GM12878 (cell line): ENCODE results near the gene DIO1. TPM values are rescaled to one million over a fixed set of nuclear protein-coding genes. Genes with fewer than 3 reads are reported as not detected.

ENCODE experiments used
- ATAC-seq: fragments of 200-7000 bp; cut with Tn5 transposase; 3 replicates; pipeline ENCODE4 v1.9.1; 2020; ENCODE audit warnings: mild to moderate bottlenecking, moderate library complexity
- BruUV-seq: library from RNA; stranded (reverse); fragments of 400-500 nt; replicated peaks from 2 replicates; lab custom pipeline; 2021; lab: Mats Ljungman, UMichigan
- CTCF ChIA-PET: fragments of 300-600 bp; sonication (Branson Sonifier 250); formaldehyde crosslinking; extraction: SDS; loops from one replicate; lab custom pipeline; 2021; ENCODE audit warnings: inconsistent platforms; lab: Yijun Ruan, JAX
- POLR2A ChIA-PET: fragments of 350-600 bp; formaldehyde crosslinking; extraction: SDS; loops from one replicate; lab custom pipeline; 2021; ENCODE audit warnings: inconsistent platforms; lab: Charles Lee
- RAD21 ChIA-PET: fragments of 300-600 bp; sonication (Branson Sonifier 250); formaldehyde crosslinking; loops from one replicate; lab custom pipeline; 2023; ENCODE audit warnings: antibody characterized with exemption; ENCODE audit not compliant: unreplicated experiment; lab: Charles Lee
- SMC1A ChIA-PET: fragments of 300-600 bp; sonication (Branson Sonifier 250); formaldehyde crosslinking; loops from one replicate; lab custom pipeline; 2023; ENCODE audit not compliant: unreplicated experiment, uncharacterized antibody; lab: Charles Lee
- DNase-seq: peaks from one replicate; pipeline ENCODE4 v3.0.0-alpha.2; 2011; ENCODE audit warnings: low read depth, low spot score
- FAIRE-seq: peaks from 3 replicates; lab custom pipeline; 2011; peaks lifted over from hg19 to GRCh38; lab: Jason Lieb, UNC
- H2AFZ ChIP-seq: 2 replicates; pipeline ENCODE4 v1.6.0; 2011; ENCODE audit warnings: low read depth, low read length, control low read depth; ENCODE audit not compliant: control insufficient read depth
- H3K27ac ChIP-seq: 2 replicates; pipeline ENCODE4 v1.5.1; 2011; ENCODE audit warnings: control low read depth; ENCODE audit not compliant: control insufficient read depth, insufficient read depth
- H3K27me3 ChIP-seq, 2 experiments: replicated peaks in 1 of 2; 2 replicates each; pipeline versions ENCODE4 v1.6.0 to v1.6.1; 2011; ENCODE audit warnings: low read length in 1 of 2; ENCODE audit not compliant: control insufficient read depth in 2 of 2, insufficient read depth in 2 of 2
- H3K36me3 ChIP-seq, 2 experiments: 2 replicates each; pipeline ENCODE4 v1.5.1; 2011; ENCODE audit warnings: low read length in 1 of 2; ENCODE audit not compliant: control insufficient read depth in 2 of 2, insufficient read depth in 2 of 2
- H3K4me1 ChIP-seq: 2 replicates; pipeline ENCODE4 v1.6.1; 2011; ENCODE audit warnings: mild to moderate bottlenecking, low read length, moderate library complexity, mixed read lengths; ENCODE audit not compliant: control insufficient read depth, insufficient read depth
- H3K4me2 ChIP-seq: 2 replicates; pipeline ENCODE4 v1.6.0; 2011; ENCODE audit warnings: control low read depth; ENCODE audit not compliant: control insufficient read depth, insufficient read depth
- H3K4me3 ChIP-seq: fragments of 200-600 bp; sonication (generic); 2 replicates; pipeline ENCODE4 v1.5.1; 2016
- H3K79me2 ChIP-seq: 2 replicates; pipeline ENCODE4 v1.6.0; 2011; ENCODE audit warnings: low read length; ENCODE audit not compliant: control insufficient read depth, insufficient read depth
- H3K9ac ChIP-seq: 2 replicates; pipeline ENCODE4 v1.8.0; 2011; ENCODE audit warnings: low read length, control low read depth, mixed read lengths; ENCODE audit not compliant: control insufficient read depth, insufficient read depth
- H3K9me3 ChIP-seq: replicated peaks from 3 replicates; pipeline ENCODE4 v1.5.1; 2011; ENCODE audit warnings: mild to moderate bottlenecking, low read length; ENCODE audit not compliant: control insufficient read depth, insufficient read depth
- H4K20me1 ChIP-seq: 2 replicates; pipeline ENCODE4 v1.6.0; 2011; ENCODE audit not compliant: control insufficient read depth, insufficient read depth
- ATF7 ChIP-seq: fragments of 450-650 bp; IDR thresholded peaks from 2 replicates; pipeline ENCODE4 v1.6.1; 2016; ENCODE audit warnings: low read depth, mild to moderate bottlenecking
- CBX5 ChIP-seq: sonication (generic); IDR thresholded peaks from 2 replicates; pipeline ENCODE4 v1.6.1; 2016; ENCODE audit warnings: low read depth, moderate library complexity, mild to moderate bottlenecking, inconsistent platforms
- E2F4 ChIP-seq: IDR thresholded peaks from 2 replicates; pipeline ENCODE4 v1.6.1; 2012; ENCODE audit warnings: low read depth, low read length, improper control_type of control experiment
- EP300 ChIP-seq, 2 experiments: fragments of 150-350 bp in 1 of 2; IDR thresholded peaks; 2 replicates each; pipeline ENCODE4 v1.6.1; 2011 to 2012; ENCODE audit warnings: low read depth in 2 of 2, low read length in 2 of 2, borderline replicate concordance in 1 of 2, improper control_type of control experiment in 1 of 2, inconsistent platforms in 1 of 2; ENCODE audit not compliant: control insufficient read depth in 1 of 2
- NBN ChIP-seq: fragments of 450-650 bp; IDR thresholded peaks from 2 replicates; pipeline ENCODE4 v1.6.1; 2016
- NFYA ChIP-seq: IDR thresholded peaks from 2 replicates; pipeline ENCODE4 v1.6.1; 2011; ENCODE audit warnings: low read depth, mild to moderate bottlenecking, low read length, improper control_type of control experiment, borderline replicate concordance
- NFYB ChIP-seq: IDR thresholded peaks from 2 replicates; pipeline ENCODE4 v1.6.1; 2011; ENCODE audit warnings: low read depth, mild to moderate bottlenecking, low read length, improper control_type of control experiment, moderate library complexity; ENCODE audit not compliant: insufficient read depth
- NR2F1 ChIP-seq: fragments of 450-650 bp; conservative IDR thresholded peaks from 2 replicates; pipeline ENCODE4 v1.6.1; 2017; ENCODE audit warnings: mild to moderate bottlenecking
- NRF1 ChIP-seq: conservative IDR thresholded peaks from 2 replicates; pipeline ENCODE4 v1.6.1; 2011; ENCODE audit warnings: mild to moderate bottlenecking, low read depth, low read length, improper control_type of control experiment
- PBX3 ChIP-seq: IDR thresholded peaks from 2 replicates; pipeline ENCODE4 v1.6.1; 2011; ENCODE audit warnings: mild to moderate bottlenecking, low read depth, low read length, moderate library complexity; ENCODE audit not compliant: insufficient replicate concordance
- RBBP5 ChIP-seq: fragments of 200-600 bp; sonication (generic); conservative IDR thresholded peaks from 2 replicates; pipeline ENCODE4 v1.6.1; 2016
- SUZ12 ChIP-seq: fragments of 200-600 bp; sonication (generic); IDR thresholded peaks from one replicate; pipeline ENCODE4 v1.6.1; 2018; ENCODE audit warnings: antibody characterized with exemption, mild to moderate bottlenecking; ENCODE audit not compliant: unreplicated experiment
- YBX1 ChIP-seq: fragments of 450-650 bp; IDR thresholded peaks from 2 replicates; pipeline ENCODE4 v1.6.1; 2016; ENCODE audit warnings: antibody characterized with exemption
- ZNF207 ChIP-seq: fragments of 450-650 bp; IDR thresholded peaks from 2 replicates; pipeline ENCODE4 v1.6.1; 2014; ENCODE audit warnings: antibody characterized with exemption, mild to moderate bottlenecking, borderline replicate concordance
- WGBS: methylation state at CpG from one replicate; pipeline ENCODE4 v1.1.6; 2016; ENCODE audit warnings: low lambda C conversion rate; ENCODE audit not compliant: insufficient replicate concordance, insufficient coverage; ENCODE audit errors: missing lambda C conversion rate; 5-methylcytosine and 5-hydroxymethylcytosine counted together
- in situ Hi-C: fragments of 300-500 bp; cut with MboI; formaldehyde crosslinking; loops from 9 replicates; pipeline ENCODE4 v1.14.3; 2018; ENCODE audit warnings: mixed read lengths
- intact Hi-C: fragments of 100-400 bp; cut with micrococcal nuclease; formaldehyde crosslinking; loops from one replicate; pipeline ENCODE4 v1.14.2; 2022; ENCODE audit not compliant: unreplicated experiment
- polyA plus RNA-seq, 11 experiments: library from polyadenylated mRNA; depleted of rRNA in 4 of 11; unstranded in 6 of 11; stranded (reverse) in 5 of 11; fragments of >200 nt; fragmentation: Nextera tagmentation in 4 of 11; fragmentation: Illumina TruSeq in 1 of 11; extraction: Ambion mirVana in 4 of 11; extraction: Trizol in 1 of 11; gene quantifications; 1 replicate in 1 of 11; 2 replicates in 10 of 11; pipeline versions ENCODE4 v1.2.1 to v1.2.3, GENCODE V29; 2011 to 2016; ENCODE audit warnings: inconsistent platforms in 2 of 11, missing spikeins in 2 of 11, low read depth in 1 of 11
- total RNA-seq, 4 experiments: library from RNA; depleted of rRNA in 3 of 4; stranded (reverse); fragments of >200 nt in 3 of 4; fragmentation: Illumina TruSeq in 1 of 4; extraction: Trizol in 1 of 4; gene quantifications; 2 replicates each; pipeline versions ENCODE4 v1.2.1 to v1.2.3, GENCODE V29; 2013 to 2021
- TF ChIP-seq, protein P1 (sequence below): fragments of 450-650 bp; formaldehyde crosslinking; IDR thresholded peaks from 2 replicates; pipeline ENCODE4 v1.5.0; 2022; ENCODE audit warnings: mild to moderate bottlenecking, missing genetic modification characterization

The DIO1 gene
- total and polyA plus RNA-seq, 10 of the 15 experiments (the other 5 are each of a cell fraction or from before 2014, with no cell fraction given): 0.11 to 0.26 (median 0.12) TPM; not detected in 6

GRCh38 chr1:53931523-53931922, 37.5 kb downstream of the DIO1 start (continued):
- TF ChIP-seq PBX3: no peak
- TF ChIP-seq, all 136 proteins: peak for 0

GRCh38 chr1:53934170-53934765, 40.3 kb downstream of the DIO1 start:
- Histone ChIP-seq H4K20me1 (no peaks in the 10 kb centered on the region), H3K27ac (no peak overlapping the region), H3K79me2 (no peaks in the 10 kb centered on the region), H3K9me3 (peaks cover 12% of the 10 kb centered on the region), H3K27me3 (no peaks in the 10 kb centered on the region), H2AFZ (no peak overlapping the region), H3K4me3 (no peak overlapping the region), H3K4me2 (no peak overlapping the region), H3K4me1 (no peaks in the 10 kb centered on the region), H3K9ac (no peak overlapping the region), H3K36me3 (peaks cover 0 to 13% of the 10 kb centered on the region in 2 experiments; a peak in 1 of 4 replicates)
- in situ Hi-C loops: no loop called here
- no peak for TF ChIP-seq NFYB
- no peak for TF ChIP-seq ATF7
- no peak for TF ChIP-seq YBX1
- no peak for TF ChIP-seq RBBP5
- no peak for TF ChIP-seq E2F4
- no peak for TF ChIP-seq ZNF207
- 0 out of 2 replicates have a peak, but pooled peaks have one; percentile 21 for TF ChIP-seq NBN
- TF ChIP-seq NR2F1: no peak
- no peak for TF ChIP-seq EP300 (IDR thresholded peaks at IDR 0.05; ENCODE audit: borderline replicate concordance in 1 of 2, control insufficient read depth in 1 of 2, low read depth in 2 of 2, low read length in 2 of 2)
- TF ChIP-seq SUZ12: no peak
- TF ChIP-seq NRF1: no peak
- TF ChIP-seq NFYA: no peak
- TF ChIP-seq, protein P1, sequence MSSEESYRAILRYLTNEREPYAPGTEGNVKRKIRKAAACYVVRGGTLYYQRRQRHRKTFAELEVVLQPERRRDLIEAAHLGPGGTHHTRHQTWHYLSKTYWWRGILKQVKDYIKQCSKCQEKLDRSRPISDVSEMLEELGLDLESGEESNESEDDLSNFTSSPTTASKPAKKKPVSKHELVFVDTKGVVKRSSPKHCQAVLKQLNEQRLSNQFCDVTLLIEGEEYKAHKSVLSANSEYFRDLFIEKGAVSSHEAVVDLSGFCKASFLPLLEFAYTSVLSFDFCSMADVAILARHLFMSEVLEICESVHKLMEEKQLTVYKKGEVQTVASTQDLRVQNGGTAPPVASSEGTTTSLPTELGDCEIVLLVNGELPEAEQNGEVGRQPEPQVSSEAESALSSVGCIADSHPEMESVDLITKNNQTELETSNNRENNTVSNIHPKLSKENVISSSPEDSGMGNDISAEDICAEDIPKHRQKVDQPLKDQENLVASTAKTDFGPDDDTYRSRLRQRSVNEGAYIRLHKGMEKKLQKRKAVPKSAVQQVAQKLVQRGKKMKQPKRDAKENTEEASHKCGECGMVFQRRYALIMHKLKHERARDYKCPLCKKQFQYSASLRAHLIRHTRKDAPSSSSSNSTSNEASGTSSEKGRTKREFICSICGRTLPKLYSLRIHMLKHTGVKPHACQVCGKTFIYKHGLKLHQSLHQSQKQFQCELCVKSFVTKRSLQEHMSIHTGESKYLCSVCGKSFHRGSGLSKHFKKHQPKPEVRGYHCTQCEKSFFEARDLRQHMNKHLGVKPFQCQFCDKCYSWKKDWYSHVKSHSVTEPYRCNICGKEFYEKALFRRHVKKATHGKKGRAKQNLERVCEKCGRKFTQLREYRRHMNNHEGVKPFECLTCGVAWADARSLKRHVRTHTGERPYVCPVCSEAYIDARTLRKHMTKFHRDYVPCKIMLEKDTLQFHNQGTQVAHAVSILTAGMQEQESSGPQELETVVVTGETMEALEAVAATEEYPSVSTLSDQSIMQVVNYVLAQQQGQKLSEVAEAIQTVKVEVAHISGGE (CRISPR knock-in tag): no peak
- peak; percentile 95 for TF ChIP-seq CBX5
- BruUV-seq: no TSS peak
- ChIA-PET POLR2A (interaction anchor here (0.9 to 1.3 kb wide), 3 partner anchors 10 to 13 kb away, joined by 3 to 7 read pairs (median 5); no protein-coding TSS in a partner anchor), CTCF (interaction anchor here (1.1 to 2.6 kb wide), 6 partner anchors 9 to 75 kb away, joined by 3 to 9 read pairs (median 5); partner anchors contain the start of gene IFT25), RAD21 (interaction anchor here (0.7 to 1.0 kb wide), 3 partner anchors 10 to 14 kb away, joined by 4 to 7 read pairs (median 5); partner anchors contain the start of genes IFT25 and LRRC42), SMC1A (interaction anchor here (0.7 to 3.1 kb wide), 5 partner anchors 10 to 14 kb away, joined by 3 to 14 read pairs (median 5); partner anchors contain the start of gene IFT25)
- ATAC-seq (no peak), DNase-seq (no peak), FAIRE-seq (no peak)
- WGBS: 96% methylated on average over 1 of the region's 1 CpG
- intact Hi-C loops: no loop called here
